ENCODE results near the gene SERPINA5. TPM values are rescaled to one million over a fixed set of nuclear protein-coding genes. Genes with fewer than 3 reads are reported as not detected.

SERPINA5 gene
- total and polyA plus RNA-seq, 7 donors = 2.6 to 107 (median 16.3) TPM

- H3K9me3 ChIP-seq = no peaks in the 10 kb centered on the region
- no peak for TF ChIP-seq CTCF (IDR thresholded peaks at IDR 0.05)
- ATAC-seq (no peak), DNase-seq (no peak)
- H3K36me3 ChIP-seq (ENCODE audit: insufficient read depth in 1 of 2, low read depth in 1 of 2) = no peaks in the 10 kb centered on the region
- no peak overlapping the region for H3K4me3 ChIP-seq
- H3K27me3 ChIP-seq (ENCODE audit: insufficient read depth in 3 of 3, low read length in 2 of 3) = peaks cover 0 to 2% (median 0%) of the 10 kb centered on the region in 3 donors
- no peak overlapping the region for H3K27ac ChIP-seq
- peaks cover 4% of the 10 kb centered on the region for H3K4me1 ChIP-seq
- WGBS, 3 donors = 70 to 90% (median 86%) methylated on average over 2 of the region's 2 CpGs
- intact Hi-C loops (cut with DNase I) = no loop called here
These were observed 14.7 kb downstream of the SERPINA5 start for GRCh38 chr14:94595912-94596311.

- 81 to 87% (median 83%) methylated on average over 9 of the region's 9 CpGs for WGBS, 3 donors
- Histone ChIP-seq H3K4me3 (no peak overlapping the region), H3K27ac (no peak overlapping the region), H3K4me1 (peaks cover 4% of the 10 kb centered on the region), H3K9me3 (no peaks in the 10 kb centered on the region), H3K27me3 (ENCODE audit: insufficient read depth in 3 of 3, low read length in 2 of 3) (no peaks in the 10 kb centered on the region), H3K36me3 (ENCODE audit: insufficient read depth in 1 of 2, low read depth in 1 of 2) (no peaks in the 10 kb centered on the region)
- DNase-seq = no peak
- intact Hi-C loops (cut with DNase I) = no loop called here
- TF ChIP-seq CTCF (IDR thresholded peaks at IDR 0.05) = no peak
- ATAC-seq = no peak
These were observed 15.1 kb downstream of the SERPINA5 start for GRCh38 chr14:94596361-94596760.

GRCh38 chr14:94597788-94598187 lies 16.6 kb downstream of the SERPINA5 start:
- H3K27me3 ChIP-seq (ENCODE audit: insufficient read depth in 3 of 3, low read length in 2 of 3) = no peaks in the 10 kb centered on the region
- 86 to 92% (median 89%) methylated on average over 5 of the region's 5 CpGs for WGBS, 3 donors
- H3K9me3 ChIP-seq = no peaks in the 10 kb centered on the region
- TF ChIP-seq CTCF (IDR thresholded peaks at IDR 0.05) = no peak
- ATAC-seq (no peak), DNase-seq (no peak)
- no peak overlapping the region for H3K4me3 ChIP-seq
- no peak overlapping the region for H3K27ac ChIP-seq
- intact Hi-C loops (cut with DNase I) = no loop called here
- H3K36me3 ChIP-seq (ENCODE audit: insufficient read depth in 1 of 2, low read depth in 1 of 2) = no peaks in the 10 kb centered on the region
- peaks cover 15% of the 10 kb centered on the region for H3K4me1 ChIP-seq

GRCh38 chr14:94598506-94598815 lies 17.2 kb downstream of the SERPINA5 start:
- 80 to 81% (median 81%) methylated on average over 7 of the region's 7 CpGs for WGBS, 3 donors
- ATAC-seq (no peak), DNase-seq (no peak)
- no peak for TF ChIP-seq CTCF (IDR thresholded peaks at IDR 0.05)
- intact Hi-C loops (cut with DNase I) = no loop called here
- no peak overlapping the region for H3K4me3 ChIP-seq
- H3K4me1 ChIP-seq = peaks cover 15% of the 10 kb centered on the region
- H3K9me3 ChIP-seq = no peaks in the 10 kb centered on the region
- no peak overlapping the region for H3K27ac ChIP-seq
- H3K36me3 ChIP-seq (ENCODE audit: insufficient read depth in 1 of 2, low read depth in 1 of 2) = no peaks in the 10 kb centered on the region
- H3K27me3 ChIP-seq (ENCODE audit: insufficient read depth in 3 of 3, low read length in 2 of 3) = no peaks in the 10 kb centered on the region

- Histone ChIP-seq H3K9me3 (no peaks in the 10 kb centered on the region), H3K27ac (peak overlapping the region; percentile 65), H3K4me1 (peaks cover 15% of the 10 kb centered on the region), H3K36me3 (ENCODE audit: insufficient read depth in 1 of 2, low read depth in 1 of 2) (no peaks in the 10 kb centered on the region), H3K27me3 (ENCODE audit: insufficient read depth in 3 of 3, low read length in 2 of 3) (no peaks in the 10 kb centered on the region), H3K4me3 (no peak overlapping the region)
- ATAC-seq (peak; percentile 79 to 88 (median 84)), DNase-seq (peak; percentile 68 to 81)
- intact Hi-C loops (cut with DNase I) = no loop called here
- TF ChIP-seq CTCF (IDR thresholded peaks at IDR 0.05) = no peak
- WGBS, 3 donors = 59 to 68% (median 65%) methylated on average over 11 of the region's 11 CpGs
These were observed 17.8 kb downstream of the SERPINA5 start for GRCh38 chr14:94598816-94599655.

Measured in psoas muscle (tissue), 8 donors.